HG03457 (cell line): ENCODE results near the gene OBSCN.

Source experiments
- ATAC-seq: cut with Tn5 transposase; IDR thresholded peaks from one replicate; pipeline ENCODE4 v1.9.1; 2021; ENCODE audit warnings: moderate number of reproducible peaks; ENCODE audit not compliant: unreplicated experiment

OBSCN gene

DNA sequence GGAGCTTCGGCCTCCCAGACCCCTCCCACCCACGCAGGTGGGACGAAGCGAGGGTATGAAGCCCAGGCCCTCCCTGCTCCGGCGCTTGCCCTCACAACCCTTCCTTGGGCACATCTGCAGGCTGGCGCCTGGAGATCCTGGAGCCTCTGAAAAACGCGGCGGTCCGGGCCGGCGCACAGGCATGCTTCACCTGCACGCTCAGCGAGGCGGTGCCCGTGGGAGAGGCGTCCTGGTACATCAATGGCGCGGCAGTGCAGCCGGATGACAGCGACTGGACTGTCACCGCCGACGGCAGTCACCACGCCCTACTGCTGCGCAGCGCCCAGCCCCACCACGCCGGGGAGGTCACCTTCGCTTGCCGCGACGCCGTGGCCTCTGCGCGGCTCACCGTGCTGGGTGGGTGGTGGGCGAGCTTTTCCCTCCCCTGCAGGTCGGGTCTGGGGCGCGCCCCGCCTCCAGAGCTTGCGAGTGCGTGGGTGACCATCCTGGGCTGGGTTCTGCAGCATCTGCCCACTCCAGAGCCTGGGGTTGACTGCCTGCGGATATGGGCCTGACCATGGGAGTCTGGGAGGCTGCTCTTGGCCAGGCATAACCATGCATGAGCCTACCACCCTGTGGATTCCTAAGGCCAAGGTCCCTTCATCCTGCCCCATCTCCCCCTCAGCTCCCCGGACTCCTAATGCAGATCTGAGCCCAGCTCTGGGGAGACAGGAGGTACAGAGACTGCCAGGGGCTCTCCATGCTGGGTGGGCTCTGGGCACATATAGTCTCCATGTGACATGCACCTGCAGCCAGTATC, 108.9 kb downstream of the OBSCN start:
- no peak for ATAC-seq

- no peak for ATAC-seq
Measured at GRCh38 chr1:228317411-228317828, 109.6 kb downstream of the OBSCN start.

GRCh38 chr1:228317891-228318810, 110.3 kb downstream of the OBSCN start:
- no peak for ATAC-seq

GRCh38 chr1:228318823-228319241, 111.0 kb downstream of the OBSCN start:
- ATAC-seq, result no peak

GRCh38 chr1:228319352-228320088, 111.7 kb downstream of the OBSCN start:
- ATAC-seq, result no peak

- no peak for ATAC-seq
Measured at GRCh38 chr1:228320394-228320793, 112.5 kb downstream of the OBSCN start.

- no peak for ATAC-seq
Measured at GRCh38 chr1:228321435-228321834, 113.6 kb downstream of the OBSCN start.

DNA sequence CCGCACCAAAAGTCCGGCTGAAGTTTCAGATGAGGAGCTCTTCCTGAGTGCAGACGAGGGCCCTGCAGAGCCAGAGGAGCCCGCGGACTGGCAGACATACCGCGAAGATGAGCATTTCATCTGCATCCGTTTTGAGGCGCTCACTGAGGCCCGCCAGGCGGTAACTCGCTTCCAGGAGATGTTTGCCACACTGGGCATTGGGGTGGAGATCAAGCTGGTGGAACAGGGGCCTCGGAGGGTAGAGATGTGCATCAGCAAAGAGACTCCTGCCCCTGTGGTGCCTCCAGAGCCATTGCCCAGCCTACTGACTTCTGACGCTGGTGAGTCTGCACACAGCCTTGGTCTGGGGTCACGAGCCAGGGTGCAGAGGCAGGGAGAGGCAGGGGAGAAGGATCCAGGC, 114.1 kb downstream of the OBSCN start:
- no peak for ATAC-seq

DNA sequence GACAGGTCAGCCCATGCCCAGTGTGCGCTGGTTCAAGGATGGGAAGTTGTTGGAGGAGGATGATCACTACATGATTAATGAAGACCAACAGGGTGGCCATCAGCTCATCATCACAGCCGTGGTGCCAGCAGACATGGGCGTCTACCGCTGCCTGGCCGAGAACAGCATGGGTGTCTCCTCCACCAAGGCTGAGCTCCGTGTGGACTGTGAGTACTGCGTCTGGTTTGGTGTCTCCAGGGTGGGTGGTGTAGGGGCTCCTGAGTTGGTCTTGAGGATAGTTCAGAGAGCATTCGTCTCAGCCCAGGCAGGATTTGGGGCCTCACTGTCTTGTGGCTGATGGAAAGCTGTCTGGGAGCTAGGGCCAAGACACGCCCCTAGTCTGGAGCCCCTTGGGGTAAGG, 115.6 kb downstream of the OBSCN start:
- ATAC-seq, result no peak

DNA sequence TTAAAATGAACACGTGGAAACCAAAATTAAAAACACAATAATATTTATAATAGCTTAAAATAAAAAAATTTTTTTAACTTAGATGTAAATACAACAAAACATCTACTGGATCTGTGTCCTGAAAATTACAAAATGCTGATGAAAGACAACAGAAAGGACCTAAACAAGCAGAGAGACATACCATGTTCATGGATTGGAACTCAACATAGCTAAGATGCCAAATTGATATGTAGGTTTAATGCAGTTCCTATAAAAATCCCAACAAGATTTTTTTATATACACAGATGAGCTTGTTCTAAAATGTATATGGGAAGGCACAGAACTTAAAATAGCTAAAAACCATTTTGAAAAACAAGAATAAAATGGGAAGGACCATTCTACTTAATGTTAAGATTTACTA, 117.4 kb downstream of the OBSCN start:
- ATAC-seq, result no peak

GRCh38 chr1:228329887-228330286, 122.0 kb downstream of the OBSCN start:
- no peak for ATAC-seq

DNA sequence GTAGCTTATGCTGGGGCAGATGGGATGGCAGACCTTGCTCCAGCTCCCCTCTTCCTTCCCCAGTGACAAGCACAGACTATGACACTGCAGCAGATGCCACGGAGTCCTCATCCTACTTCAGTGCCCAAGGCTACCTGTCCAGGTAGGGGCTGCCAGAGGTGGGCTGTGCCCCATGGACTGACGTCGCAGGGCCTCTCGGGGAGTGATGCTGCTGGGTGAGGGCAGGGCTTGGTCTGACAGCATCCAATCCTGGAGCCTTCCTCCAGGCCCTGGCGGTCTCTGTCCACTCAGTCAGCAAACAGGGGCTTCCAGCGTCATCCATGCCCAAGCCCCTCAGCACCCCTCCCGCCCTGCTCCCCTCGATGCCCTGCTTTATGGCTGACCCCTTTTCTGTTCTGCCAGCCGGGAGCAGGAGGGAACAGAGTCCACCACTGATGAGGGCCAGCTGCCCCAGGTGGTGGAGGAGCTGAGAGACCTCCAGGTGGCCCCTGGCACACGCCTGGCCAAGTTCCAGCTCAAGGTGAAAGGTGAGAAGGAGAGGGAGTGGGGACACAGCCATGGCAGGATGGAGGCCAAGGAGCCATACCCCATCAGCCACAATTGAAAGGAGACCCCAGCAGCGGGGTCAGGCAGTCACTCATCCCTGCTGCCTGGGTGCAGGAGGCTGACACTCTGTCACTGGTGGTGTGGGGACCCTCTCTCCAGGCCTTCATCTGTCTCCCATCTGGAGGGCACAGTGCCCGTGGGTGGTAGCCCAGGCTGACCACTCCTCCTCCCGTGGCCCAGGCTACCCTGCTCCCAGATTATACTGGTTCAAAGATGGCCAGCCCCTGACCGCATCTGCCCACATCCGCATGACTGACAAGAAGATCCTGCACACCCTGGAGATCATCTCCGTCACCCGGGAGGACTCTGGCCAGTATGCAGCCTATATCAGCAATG, 125.2 kb downstream of the OBSCN start:
- no peak for ATAC-seq

GRCh38 chr1:228333739-228334115, 125.9 kb downstream of the OBSCN start:
- no peak for ATAC-seq

GRCh38 chr1:228334226-228334935, 126.5 kb downstream of the OBSCN start:
- no peak for ATAC-seq

GRCh38 chr1:228334954-228335353, 127.1 kb downstream of the OBSCN start:
- ATAC-seq, result no peak

GRCh38 chr1:228335406-228336307, 127.8 kb downstream of the OBSCN start:
- ATAC-seq, result no peak

GRCh38 chr1:228336308-228337030, 128.6 kb downstream of the OBSCN start:
- no peak for ATAC-seq

- ATAC-seq, result no peak
Measured at GRCh38 chr1:228337031-228337564, 129.3 kb downstream of the OBSCN start.
